GM19328 (cell line): ENCODE data around the gene FN3K.
A peak's percentile ranks its signal among the peaks of the same experiment; 100 is the strongest.
"Not testable (repeated sequence)": the region's sequence is repeated elsewhere in the genome, so short reads cannot be mapped to it uniquely, and the experiment has no call there.

Source experiments
- ATAC-seq: cut with Tn5 transposase; IDR thresholded peaks from one replicate; pipeline ENCODE4 v1.9.1; 2021; ENCODE audit warnings: mild to moderate bottlenecking, moderate library complexity; ENCODE audit not compliant: unreplicated experiment

FN3K gene

DNA sequence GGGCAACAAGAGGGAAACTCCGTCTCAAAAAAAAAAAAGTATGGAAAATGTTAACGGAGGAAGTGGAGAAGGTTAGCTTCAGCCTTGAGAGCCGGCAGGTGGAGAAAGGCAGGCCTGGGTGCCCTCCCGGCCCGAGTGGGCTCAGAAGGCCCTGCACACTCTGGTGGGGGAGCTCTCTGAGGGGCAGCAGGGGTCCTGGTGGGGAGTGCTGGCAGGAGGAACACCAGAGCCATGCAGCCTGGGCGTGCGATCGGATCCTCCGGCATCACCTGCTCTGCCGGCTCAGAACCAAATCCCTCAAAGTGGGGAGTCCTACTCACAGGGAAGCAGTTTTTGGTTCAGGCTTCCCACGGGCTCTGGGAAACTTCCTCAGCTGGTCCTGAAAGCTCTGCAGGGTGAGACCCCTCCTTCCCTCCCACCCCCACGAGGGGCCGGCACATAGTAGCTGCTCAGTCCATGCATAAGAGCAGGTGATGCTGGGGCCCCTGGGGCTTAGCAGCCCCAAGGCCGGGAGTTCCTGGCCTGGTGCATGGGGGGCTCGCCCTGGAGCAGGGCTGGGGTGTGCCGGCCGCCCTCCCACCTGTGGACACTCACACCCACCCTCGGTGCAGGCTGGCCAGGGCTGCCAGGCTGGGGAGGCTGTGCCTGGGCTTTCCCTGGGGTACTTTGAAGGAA, 1.2 kb downstream of the FN3K start:
- no peak for ATAC-seq

DNA sequence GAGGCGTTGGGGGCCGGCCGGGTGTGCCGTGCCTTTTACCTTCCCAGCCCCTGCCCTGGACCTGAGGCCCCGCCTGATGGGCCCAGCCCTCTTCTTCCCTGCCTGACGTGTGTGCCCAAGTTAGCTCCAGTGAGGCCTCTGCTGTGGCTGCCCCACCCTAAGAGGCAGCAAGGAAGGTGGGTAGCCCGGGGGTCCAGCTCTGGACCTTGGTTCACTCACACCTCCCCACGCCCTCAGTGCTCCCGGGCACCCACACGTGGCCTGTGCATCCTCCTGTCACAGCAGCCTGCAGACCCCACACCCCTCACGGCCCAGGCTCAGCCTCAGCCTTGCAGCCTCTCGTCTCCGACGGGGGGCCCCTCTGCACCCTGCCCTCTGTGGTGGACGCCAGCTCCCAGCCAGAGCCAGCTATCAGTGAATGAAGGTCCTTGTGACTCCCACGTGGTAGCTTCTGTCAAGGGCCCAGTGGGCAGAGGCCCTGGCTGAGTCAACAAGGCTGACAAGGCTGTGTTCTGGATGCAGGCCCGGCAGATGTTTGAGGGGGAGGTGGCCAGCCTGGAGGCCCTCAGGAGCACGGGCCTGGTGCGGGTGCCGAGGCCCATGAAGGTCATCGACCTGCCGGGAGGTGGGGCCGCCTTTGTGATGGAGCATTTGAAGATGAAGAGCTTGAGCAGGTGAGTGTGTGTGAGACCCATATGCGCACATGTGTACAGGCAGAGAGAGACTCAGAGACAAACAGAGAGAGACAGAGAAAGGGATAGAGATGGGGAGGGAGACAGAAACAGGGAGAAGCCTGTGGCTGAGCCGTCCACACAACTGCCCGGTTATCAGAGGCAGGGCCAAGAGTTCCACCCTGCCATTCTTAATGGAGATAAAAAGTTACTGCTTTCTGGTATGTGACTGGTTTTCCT, 2.8 kb downstream of the FN3K start:
- ATAC-seq = no peak

DNA sequence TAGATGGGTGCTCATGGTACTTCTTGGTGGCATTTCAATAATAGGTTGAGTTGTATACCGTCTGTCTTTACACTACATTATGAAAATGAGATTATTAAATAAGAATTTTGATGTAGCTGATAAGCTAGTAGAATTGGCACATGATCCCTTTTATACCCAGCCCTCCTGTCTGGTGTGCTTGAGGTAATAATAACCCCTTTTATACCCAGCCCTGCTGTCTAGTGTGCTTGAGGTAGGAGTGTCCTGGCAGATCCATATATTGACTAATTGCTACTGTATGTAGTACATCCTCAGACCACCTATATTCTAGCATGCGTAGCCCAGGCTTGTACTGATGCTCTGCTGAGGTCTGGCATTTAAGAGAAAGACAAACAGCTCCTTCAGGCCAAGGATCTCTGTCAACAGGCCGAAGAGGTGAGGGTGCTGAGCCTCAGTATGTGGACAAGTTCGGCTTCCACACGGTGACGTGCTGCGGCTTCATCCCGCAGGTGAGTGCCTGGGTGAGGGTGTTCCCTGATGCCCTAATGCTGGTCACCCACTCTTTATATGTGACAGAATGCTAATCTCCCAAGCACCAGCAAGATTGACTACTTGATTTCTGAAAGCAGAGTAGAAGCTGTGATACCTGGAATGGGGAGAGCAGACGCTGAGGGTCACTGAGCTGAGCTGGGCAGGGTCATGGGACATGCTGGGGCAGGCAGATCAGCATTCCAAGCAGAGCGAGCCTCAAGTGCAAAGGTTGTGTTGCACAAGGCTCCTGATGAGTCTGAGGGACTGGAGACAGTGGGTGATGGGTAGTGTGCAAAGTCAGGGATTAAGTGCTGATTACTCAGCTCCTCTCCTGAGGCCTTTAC, 5.7 kb downstream of the FN3K start:
- ATAC-seq = no peak

DNA sequence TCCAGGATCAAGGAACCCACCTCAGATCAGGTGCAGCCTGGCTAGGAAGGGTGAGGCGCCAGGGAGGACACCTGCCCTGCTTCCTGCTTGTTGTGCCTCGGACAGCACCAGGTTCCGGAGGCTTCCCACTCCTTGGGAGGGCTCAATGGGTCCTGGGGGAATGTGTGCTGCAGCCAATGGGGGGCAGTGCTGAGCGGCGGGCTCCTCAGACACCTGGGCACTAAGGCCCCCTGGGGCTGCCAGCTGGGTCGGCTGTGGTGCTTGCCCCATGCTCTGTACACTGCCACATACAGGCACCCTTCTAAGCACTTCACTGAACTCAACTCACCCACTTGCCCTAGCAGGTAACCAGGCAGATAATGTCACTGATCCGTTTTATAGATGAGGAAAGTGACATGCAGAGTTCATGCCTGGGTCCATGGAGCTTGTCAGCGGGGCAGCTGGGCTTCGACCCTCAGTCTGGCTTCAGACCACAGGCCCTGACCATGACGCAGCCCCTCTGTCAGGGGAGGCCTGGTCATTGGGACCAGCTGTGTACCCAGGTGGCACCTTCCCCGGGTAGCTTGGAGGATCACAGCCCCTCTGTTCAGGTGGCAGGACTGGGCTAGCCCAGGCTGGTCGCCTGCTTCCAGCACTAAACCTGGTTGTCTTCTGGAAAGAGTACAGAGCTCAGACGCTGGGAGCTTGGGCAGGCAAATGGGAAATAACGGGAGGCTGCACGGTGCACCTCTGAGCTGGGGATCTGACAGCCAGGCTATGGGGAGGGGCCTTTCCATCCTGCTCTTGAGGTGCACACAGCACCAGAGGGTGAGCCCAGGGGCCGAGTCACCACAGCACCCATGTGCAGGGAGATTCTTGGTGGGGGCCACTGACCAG, 8.2 kb downstream of the FN3K start:
- ATAC-seq = no peak

DNA sequence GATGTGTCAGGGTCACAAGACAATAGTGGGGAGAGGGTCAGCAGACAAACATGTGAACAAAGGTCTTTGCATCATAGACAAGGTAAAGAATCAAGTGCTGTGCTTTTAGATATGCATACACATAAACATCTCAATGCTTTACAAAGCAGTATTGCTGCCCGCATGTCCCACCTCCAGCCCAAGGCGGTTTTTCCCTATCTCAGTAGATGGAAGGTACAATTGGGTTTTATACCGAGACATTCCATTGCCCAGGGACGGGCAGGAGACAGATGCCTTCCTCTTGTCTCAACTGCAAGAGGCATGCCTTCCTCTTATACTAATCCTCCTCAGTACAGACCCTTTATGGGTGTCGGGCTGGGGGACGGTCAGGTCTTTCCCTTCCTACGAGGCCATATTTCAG, 9.3 kb downstream of the FN3K start:
- not testable (repeated sequence) for ATAC-seq

DNA sequence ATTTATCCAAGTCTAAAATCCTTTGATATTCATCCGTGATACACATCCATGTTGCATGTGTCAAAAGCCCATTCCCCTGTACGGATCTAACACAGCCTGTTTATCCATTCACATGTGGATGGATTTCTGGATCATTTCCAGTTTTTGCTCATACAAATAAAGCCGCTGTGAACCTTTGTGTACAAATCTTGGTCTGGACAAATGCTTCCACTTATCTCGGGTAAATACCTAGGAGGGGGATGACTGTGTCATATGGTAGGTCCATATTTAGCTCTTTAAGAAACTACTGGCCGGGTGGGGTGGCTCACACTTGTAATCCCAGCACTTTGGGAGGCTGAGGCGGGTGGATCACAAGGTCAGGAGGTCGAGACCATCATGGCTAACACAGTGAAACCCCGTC, 10.1 kb downstream of the FN3K start:
- ATAC-seq = no peak

DNA sequence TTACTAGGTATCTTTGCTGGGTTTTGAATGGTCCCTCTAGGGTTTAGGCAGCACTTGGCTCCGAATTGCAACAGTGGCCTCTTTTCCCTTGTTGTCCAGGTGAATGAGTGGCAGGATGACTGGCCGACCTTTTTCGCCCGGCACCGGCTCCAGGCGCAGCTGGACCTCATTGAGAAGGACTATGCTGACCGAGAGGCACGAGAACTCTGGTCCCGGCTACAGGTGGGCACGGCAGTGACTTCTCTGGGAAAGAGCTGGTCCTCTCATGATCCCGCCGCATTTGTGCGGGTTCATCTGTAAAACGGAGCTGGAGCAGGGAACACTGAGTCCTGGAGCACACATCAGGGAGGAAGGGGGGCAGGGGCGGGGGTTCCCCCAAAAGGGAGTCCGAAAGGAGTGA, 13.3 kb downstream of the FN3K start:
- no peak for ATAC-seq

DNA sequence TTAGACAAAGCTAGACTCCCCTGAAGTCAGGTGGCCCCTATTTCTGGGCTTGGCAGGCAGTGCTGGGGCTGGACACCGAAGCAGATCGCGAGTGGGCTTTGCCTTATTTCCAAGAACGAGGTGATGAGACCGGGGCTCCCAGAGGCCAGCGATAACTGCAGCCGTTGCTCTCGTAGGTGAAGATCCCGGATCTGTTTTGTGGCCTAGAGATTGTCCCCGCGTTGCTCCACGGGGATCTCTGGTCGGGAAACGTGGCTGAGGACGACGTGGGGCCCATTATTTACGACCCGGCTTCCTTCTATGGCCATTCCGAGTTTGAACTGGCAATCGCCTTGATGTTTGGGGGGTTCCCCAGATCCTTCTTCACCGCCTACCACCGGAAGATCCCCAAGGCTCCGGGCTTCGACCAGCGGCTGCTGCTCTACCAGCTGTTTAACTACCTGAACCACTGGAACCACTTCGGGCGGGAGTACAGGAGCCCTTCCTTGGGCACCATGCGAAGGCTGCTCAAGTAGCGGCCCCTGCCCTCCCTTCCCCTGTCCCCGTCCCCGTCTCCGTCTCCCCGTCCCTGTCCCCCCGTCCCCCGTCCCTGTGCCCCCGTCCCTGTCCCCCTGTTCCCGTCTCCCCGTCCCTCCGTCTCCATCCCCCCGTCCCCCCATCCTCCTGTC, 15.0 kb downstream of the FN3K start:
- ATAC-seq = no peak

DNA sequence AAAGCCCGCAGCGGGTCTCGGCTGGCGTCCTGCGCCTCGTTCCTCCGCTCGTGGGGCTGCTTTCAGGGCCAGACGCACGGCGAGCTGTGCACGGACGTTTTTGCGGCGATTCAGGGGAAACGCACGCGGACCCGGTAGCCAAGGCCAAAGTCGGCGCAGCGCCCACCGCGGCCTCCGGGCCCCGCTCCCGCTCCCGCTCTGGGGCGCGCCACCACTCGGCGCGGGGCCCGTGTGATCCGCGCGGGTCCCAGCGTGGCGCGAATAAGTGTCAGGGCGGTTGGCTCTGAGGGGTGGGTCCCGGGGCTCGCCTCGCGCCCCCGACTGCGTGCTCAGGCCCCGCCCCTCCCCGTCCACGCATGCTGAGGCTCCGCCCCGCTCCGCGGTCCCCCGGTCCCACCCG, 15.8 kb downstream of the FN3K start:
- peak; percentile 33 for ATAC-seq

DNA sequence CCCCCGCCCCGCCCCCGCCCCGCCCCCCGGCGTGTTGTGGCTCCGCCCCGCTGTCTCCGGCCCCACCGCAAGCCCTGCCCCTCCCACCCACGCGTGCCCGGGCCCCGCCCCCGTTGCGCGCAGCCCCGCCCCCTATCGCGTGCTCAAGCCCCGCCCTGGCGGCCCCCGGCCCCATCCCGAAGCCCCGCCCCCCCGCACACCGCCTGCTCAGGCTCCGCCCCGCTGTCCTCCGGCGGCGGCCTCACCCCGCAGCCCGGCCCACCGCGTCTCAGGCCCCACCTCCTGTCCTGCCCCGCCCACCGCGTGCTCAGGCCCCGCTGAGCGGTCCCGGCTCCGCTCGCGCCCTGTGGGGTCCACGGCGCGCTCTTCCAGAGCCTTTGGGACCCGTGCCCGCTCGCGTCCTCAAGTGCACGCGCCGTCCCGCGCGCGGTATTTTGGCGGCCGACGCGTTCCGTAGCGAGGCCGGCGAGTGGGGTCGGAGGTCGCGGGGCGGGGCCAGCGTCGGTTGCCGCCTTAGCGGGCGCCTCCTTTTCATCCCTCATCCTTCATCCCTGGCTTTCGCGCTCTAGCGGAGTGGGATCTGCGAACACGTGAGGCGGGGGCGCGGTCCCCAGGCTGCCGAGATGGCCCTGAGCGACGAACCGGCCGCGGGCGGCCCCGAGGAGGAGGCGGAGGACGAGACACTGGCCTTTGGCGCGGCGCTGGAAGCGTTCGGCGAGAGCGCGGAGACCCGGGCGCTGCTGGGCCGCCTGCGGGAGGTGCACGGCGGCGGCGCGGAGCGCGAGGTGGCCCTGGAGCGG, 16.4 kb downstream of the FN3K start, which contains the start of gene TBCD:
TSS of gene TBCD (plus strand) at position 495 of the 800 bp plus-strand sequence. CDS start at position 624, 129 bp downstream.
- peak; percentile 64 for ATAC-seq

DNA sequence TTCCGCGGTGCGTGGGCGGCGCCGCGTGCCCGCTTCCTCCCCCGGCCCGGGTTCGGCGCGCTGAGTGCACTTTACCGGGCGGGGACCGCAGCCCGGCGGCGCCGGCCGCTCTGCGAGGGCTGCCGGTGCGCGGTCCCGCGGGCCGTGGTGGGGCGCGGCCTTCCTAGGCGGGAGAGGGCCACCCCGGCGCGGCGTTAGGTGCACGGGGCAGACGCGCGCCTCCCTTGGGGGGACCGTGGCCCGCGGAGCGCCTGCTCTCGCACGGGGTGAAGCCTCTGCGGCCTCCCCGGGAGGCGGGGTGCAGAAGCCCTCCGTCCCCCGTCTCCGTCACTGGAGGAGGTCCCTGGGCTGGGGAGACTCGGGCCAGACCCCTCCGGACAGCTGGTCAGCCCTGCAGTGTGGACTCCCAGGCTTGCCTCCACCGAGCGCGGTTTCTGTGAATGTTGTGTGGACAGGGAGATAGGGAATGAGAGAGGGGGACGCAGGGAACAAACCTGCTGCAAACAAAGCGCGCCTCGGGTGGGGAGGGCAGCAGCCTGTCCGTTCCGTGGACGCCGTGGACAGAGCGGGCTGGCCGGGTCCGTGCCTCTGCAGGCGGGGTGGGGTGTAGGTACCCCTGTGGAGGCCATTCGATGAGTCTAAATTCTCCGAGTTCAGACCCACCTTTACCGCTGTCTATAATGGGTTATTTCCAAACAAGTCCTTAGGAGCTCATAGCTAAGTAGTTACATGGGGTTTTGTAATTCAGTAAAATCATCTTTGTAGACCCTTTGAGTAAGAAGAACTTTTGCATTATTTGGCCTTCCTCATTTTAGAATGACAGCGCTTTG, 17.2 kb downstream of the FN3K start:
- no peak for ATAC-seq

DNA sequence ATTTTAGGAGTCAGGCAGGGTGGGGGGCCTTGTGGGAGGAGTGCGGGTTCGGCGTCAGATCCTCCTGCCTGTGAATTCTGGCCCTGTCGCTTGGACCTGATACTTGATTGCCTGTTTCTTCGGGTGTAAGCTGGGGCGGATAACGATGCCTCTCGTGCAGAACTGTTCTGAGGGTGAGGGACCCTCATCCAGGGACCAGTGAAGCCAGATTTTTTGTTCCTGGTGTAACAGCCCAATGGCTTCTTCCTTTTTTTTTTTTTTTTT, 17.7 kb downstream of the FN3K start:
- no peak for ATAC-seq

DNA sequence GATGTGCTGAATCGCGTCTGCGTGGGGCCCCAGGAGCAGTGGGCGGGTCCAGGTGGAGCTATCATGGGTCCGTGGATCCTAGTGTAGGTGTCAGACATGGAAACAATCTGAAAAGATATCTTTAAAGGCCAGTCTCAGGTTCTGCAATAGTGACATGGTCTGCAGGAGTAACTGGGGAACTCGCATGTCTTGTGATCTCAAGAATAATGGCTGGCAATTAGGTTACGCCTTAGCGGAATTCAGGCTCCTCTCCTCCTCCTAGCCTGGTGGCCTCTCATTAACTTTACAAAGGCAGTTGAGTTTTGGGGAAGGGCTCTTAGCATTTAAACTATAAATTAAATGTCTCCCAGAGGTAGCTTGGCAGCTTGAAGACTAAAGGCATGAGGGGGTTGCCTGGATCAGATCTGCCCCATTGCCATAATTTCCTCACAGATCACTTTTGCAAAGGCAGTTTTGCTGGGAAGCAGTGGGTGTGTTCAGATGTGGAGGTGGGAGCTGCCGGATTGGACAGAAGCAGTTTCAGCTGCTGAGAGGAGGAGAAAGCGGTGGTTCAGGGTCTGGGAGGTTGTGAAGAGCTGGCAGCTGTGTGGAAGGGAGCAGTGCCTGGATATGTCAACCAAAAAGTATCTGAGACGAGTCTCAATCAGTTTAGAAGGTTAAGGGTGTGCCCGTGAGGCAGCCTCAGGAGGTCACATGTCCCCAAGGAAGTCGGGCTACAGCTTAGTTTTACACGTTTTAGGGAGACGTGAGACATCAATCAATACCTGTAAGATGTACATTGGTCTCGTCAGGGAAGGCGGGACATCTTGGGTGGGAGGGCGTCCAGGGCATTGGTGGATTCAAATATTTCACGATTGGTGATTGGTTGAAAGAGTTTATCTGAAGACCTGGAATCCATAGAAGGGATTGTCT, 19.1 kb downstream of the FN3K start:
- ATAC-seq = no peak

DNA sequence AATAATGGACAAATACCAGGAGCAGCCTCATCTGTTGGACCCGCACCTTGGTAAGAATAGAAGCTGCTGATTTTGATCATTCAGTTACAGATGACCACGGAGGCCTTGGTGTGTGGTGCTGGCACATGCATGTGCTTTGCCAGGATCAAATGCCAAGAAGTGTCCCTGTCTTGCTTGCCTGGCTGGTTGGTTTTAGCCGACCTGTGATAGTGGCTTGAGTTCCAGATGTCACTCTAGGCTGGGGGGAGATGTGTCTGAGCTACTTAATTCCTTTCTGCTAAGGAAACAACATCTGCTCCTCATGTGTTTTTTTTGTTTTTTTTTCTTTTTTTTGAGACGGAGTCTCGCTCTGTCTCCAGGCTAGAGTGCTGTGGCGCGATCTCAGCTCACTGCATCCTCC, 20.8 kb downstream of the FN3K start:
- ATAC-seq = no peak

DNA sequence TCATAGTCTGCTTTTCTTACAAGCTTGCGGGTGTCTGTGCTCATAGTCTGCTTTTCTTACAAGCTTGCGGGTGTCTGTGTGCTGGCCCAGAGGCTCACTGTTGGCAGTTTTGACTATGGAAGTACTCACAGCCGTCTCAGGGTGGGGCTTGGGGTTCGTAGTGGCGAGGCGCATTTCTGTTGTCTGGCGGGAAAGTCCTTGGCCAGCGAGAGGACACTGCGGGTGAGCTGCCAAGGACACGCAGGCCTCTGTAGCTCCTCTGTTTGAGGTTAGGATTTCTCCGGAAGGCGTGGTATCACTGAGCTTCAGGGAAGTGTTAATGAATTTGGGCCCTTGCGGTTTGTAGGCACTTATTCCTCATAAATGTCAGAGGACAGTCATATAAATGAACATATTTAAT, 30.0 kb downstream of the FN3K start:
- no peak for ATAC-seq

DNA sequence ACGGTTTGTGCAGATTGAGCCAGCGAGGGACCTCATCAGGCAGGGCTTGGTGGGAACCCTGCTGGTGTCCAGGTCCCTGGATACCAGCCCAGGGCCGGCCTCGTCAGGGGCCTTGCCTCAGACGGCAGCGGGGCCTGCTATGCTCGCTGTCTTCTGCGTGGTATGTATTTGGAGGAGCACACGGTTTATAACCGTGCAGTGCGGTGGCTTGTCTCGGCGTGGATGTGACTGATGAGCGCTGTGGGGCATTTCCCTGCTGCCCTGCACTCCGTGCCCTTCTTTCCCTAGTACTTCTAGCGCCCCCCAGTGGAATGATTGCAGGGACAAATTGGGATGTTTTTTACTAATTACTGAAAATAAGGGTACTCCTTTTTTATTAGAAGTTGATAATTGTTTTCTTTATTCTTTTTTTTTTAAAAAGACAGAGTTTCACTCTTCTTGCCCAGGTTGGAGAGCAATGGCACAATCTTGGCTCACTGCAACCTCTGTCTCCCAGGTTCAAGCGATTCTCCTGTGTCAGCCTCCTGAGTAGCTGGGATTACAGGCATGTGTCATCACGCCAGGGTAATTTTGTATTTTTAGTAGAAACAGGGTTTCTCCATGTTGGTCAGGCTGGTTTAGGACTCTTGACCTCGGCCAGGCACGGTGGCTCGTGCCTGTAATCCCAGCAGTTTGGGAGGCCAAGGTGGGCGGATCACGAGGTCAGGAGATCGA, 31.8 kb downstream of the FN3K start:
- ATAC-seq = no peak

DNA sequence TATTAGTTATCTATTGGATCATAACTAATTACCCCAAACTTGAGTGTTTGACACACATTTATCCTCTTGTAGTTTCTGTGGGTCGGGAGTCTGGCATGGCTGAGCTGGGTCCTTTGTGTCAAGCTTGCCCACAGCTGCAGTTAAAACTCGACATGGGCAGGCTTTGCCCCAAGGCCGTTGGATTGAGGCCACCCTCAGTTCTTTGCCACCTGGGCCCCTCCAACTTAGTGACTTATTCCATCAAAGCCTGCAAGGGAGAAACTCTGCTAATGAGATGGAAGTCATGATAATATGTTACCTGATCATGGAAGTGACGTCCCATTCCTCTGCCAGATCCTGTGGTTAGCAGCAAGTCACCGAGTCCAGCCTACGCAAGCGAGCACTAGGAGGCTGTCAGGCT, 33.6 kb downstream of the FN3K start:
- ATAC-seq = no peak
